HG03196 (cell line): ENCODE data around the gene MNX1.

Source experiments
- ATAC-seq: cut with Tn5 transposase; IDR thresholded peaks from one replicate; pipeline ENCODE4 v1.9.1; 2021; ENCODE audit not compliant: unreplicated experiment

MNX1 gene

DNA sequence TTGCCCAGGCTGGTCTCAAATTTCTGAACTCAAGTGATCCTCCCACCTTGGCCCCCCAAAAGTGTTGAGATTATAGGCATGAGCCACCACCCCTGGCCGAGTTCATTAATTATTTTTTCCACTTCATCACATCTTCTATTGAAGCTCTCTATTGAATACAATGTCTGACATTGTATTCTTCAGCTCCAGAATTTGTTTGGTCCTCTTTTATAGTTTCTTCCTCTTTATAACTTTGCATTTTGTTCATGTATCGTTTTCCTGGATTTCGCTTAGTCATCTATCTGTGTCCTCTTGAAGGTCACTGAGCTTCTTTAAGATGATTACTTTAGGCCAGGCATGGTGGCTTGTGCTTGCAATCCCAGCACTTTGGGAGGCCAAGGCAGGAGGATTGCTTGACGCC lies 30.8 kb downstream of the MNX1 start:
- ATAC-seq: no peak

DNA sequence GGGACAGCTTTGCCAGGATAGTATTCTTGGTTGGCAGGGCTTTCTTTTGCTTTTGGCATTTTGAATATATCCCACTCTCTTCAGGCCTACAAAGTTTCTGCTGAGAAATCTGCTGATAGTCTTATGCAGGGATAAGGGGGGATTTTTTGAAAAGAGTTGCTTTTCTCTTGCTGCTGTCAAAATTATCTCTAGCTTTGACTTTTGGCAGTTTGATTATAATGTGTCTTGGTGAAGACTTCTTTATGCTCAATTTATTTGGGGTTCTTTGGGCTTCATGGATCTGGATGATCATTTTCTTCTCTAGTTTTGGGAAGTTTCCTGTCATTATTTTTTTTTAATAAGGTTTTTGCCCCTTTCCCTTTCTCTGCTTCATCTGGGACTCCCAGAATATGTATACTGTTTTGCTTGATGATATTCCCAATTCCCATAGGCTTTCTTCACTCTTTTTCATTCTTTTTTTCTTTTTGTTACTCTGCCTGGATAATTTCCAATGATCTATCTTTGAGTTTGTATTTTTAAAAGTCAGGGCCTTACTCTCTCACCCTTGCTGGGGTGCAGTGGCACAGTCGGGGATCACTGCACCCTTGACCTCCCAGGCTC lies 31.4 kb downstream of the MNX1 start:
- no peak for ATAC-seq

DNA sequence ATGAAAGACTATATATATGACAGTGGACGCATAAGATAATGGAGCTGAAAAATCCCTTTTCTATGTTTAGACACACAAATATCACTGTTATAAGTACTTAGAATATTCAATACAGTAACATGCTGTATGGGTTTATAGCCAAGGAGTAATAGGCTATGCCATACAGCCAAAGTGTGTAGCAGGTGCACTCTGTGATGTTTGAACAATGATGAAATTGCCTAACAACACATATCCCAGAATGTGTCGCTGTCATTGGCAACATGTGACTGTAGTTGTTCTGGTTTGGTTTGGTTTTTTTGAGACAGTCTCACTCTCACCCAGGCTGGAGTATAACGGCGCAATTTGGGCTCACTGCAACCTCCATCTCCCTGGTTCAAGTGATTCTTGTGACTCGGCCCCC lies 34.8 kb downstream of the MNX1 start:
- ATAC-seq: no peak

DNA sequence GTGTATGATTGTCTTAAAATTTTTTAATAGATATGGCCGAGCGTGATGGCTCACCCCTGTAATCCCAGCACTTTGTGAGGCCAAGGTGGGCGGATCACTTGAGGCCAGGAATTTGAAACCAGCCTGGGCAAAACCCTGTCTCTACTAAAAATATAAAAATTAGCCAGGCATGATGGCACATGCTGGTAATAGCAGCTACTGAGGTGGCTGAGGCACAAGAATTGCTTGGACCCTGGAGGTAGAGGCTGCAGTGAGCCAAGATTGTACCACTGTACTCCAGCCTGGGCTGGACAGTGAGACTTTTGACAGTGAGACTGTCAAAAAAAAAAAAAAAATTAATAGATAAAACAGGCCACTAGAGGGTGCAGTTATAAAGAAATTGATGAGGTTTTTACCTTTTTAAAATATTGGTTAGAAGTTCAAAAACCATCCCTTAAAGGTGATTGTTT lies 40.5 kb downstream of the MNX1 start:
- no peak for ATAC-seq

DNA sequence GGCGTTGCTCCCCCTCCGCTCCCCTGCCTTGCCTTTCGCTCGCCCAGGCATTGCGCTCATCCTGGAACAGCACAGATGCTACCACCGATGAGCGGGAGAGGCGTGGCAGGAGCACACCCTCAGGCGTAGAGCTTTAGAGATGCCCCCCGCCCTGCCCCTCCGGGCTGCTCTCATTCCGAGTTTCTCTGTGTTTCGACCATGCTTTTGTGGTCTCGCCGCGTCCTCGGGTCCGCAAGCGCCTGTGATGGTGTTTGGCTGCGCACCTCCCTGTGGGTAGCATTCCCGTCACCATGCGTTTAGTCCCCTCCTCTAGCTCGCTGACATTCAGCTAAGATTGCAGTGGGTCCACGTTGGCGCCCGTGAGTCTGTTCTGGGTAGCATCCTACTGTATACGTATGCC lies 42.3 kb downstream of the MNX1 start:
- no peak for ATAC-seq

DNA sequence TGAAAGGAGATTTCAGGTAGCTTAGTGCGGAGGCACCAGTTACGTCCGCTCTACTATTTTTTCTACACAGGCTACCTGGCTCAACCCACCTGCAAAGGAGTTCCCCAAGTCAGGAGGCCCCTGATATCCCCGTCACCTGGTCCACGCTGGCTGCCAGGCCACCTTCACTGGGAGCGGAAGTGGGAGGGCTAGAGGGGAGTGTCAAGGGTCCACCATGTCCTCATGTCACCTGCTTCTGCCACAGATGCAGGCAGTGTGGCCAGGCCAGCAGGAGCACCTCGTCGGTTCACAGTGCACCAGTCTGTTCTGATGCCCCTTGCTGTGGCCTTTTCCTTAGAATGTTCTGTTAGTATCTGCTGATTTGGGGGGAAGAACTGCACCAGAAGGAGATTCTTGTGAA lies 44.1 kb downstream of the MNX1 start:
- ATAC-seq: no peak

DNA sequence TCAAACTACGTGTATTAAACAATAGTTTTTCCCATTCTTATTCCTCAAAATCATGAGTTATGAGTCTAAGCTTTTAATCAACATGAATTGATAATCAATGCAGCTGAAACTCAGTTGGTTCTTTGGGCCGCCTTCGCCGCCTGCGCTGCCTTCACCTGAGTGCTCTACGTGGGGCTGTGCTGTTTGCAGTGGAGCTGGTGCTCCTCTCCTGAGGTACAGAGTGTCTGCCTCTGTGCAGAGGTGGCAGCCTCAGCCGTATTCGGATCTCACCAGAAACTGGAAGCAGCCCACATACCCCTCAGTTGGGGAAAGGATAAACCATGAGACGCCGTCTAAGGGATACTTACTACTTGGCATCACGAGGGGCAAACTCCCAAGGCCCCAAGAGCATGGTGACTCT lies 45.5 kb downstream of the MNX1 start:
- no peak for ATAC-seq

DNA sequence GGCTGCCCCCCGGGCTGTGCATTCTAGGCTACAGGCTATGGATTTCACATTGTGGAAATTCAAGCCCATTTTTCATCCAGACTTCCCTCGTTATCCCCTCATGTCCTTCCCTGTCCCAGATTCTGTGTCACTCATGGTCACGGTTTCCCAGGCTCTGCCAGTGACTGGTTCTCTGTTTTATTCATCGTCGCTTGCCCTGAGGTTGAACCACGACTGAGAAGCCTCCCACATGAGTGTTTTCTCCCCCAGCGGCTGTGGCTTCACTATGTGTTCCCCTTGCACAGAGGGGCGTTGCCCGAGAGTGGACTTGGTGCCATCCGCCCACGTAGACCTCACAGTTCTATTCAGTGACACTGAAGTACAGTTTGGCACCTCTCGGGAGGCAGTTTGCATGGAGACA lies 47.0 kb downstream of the MNX1 start:
- no peak for ATAC-seq

DNA sequence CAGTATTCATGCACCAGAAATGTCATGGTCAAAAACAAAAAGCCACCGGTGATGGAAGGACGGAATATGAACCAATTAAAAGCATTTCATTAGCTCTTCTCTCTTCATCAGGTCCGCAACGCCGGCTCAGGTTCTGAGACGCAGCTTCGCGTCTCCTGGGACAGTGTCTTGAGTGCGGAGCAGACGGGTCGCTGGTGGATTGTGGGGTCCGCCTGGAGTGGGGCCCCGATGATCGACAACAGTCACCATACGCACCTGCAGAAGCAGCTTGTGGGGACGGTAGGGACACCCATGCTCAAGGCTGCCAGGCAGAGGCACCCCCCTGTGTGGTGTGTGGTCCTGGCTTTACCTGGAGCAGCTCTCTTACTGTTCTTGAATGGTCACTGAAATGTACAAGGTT lies 47.6 kb downstream of the MNX1 start:
- no peak for ATAC-seq

DNA sequence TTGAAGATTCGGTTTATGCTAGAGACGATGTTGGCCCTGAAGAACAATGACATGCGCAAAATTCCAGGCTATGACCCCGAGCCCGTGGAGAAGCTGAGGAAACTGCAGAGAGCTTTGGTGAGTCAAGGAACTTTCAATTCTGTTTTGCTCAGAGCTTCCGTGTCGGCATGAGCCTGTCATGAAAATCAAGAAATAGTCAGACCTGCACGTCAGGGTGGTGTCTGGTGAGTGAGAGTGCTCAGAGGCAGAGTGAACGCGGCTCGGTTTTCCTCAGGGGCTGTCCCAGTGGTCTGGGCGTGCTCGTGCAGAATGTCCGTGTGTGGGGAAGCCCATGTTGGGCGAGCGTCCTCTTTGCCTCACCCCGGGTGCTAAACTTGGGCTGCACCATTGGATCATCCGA lies 48.3 kb downstream of the MNX1 start:
- ATAC-seq: no peak

DNA sequence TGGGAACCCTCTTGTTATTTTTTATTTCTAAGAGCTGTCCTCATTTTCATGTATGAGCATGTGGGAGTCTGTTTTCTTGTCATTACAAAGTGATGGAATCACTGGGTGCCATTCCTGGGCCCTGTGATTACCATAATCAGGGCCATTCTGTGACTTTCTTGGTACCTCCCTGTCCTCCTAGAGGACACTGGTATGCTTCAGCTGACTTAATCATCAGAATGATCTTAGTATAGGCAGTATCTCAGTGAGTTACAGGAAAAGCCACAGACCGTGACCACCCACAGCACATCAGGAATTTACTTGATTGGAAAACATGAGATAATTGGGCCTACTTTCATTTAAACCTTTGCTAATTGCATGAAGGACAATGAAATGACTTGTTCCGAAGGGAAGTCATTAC lies 53.7 kb downstream of the MNX1 start:
- ATAC-seq: no peak

DNA sequence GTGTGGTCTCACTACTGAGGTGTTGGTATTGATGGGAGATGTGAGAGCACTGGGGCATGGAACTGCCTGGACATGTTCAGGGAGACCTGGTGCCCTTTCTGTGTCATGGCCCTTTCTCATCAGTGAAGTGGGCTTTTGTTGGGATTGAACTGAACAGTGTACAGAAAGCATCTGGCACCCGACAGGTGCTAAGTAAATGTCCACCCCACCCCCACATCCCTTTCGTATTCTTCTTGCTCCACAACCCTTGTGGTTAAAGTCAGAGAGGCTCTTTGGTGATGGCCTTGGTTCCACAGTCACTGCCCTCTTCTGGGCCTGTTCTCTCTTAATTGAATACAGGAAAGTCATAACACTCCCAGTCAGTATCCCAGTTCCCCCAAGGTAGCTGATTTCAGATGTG lies 55.5 kb downstream of the MNX1 start:
- ATAC-seq: no peak
